ENCODE data around the gene ESD.

- TF ChIP-seq HNRNPH1 (optimal IDR thresholded peaks at IDR 0.05; ENCODE audit: low read depth, low read length) (no peak), SMAD1 (CRISPR knock-in tag; IDR thresholded peaks at IDR 0.05; ENCODE audit: borderline replicate concordance, low read depth) (no peak), ZNF18 (CRISPR knock-in tag; IDR thresholded peaks at IDR 0.05; ENCODE audit: insufficient replicate concordance) (no peak), ZNF256 (CRISPR knock-in tag; conservative IDR thresholded peaks at IDR 0.05) (no peak), KDM2A (CRISPR knock-in tag; IDR thresholded peaks at IDR 0.05; ENCODE audit: borderline replicate concordance, low read depth) (no peak), XBP1 (CRISPR knock-in tag; IDR thresholded peaks at IDR 0.05) (no peak), ZFX (CRISPR knock-in tag; IDR thresholded peaks at IDR 0.05; ENCODE audit: low read depth) (no peak), JUNB (CRISPR knock-in tag; IDR thresholded peaks at IDR 0.05; ENCODE audit: borderline replicate concordance) (no peak), ZSCAN30 (CRISPR knock-in tag; IDR thresholded peaks at IDR 0.05) (no peak)
- TF ChIP-seq, protein P1, sequence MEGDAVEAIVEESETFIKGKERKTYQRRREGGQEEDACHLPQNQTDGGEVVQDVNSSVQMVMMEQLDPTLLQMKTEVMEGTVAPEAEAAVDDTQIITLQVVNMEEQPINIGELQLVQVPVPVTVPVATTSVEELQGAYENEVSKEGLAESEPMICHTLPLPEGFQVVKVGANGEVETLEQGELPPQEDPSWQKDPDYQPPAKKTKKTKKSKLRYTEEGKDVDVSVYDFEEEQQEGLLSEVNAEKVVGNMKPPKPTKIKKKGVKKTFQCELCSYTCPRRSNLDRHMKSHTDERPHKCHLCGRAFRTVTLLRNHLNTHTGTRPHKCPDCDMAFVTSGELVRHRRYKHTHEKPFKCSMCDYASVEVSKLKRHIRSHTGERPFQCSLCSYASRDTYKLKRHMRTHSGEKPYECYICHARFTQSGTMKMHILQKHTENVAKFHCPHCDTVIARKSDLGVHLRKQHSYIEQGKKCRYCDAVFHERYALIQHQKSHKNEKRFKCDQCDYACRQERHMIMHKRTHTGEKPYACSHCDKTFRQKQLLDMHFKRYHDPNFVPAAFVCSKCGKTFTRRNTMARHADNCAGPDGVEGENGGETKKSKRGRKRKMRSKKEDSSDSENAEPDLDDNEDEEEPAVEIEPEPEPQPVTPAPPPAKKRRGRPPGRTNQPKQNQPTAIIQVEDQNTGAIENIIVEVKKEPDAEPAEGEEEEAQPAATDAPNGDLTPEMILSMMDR (CRISPR knock-in tag; IDR thresholded peaks at IDR 0.05): no peak
- TF ChIP-seq, protein P2, sequence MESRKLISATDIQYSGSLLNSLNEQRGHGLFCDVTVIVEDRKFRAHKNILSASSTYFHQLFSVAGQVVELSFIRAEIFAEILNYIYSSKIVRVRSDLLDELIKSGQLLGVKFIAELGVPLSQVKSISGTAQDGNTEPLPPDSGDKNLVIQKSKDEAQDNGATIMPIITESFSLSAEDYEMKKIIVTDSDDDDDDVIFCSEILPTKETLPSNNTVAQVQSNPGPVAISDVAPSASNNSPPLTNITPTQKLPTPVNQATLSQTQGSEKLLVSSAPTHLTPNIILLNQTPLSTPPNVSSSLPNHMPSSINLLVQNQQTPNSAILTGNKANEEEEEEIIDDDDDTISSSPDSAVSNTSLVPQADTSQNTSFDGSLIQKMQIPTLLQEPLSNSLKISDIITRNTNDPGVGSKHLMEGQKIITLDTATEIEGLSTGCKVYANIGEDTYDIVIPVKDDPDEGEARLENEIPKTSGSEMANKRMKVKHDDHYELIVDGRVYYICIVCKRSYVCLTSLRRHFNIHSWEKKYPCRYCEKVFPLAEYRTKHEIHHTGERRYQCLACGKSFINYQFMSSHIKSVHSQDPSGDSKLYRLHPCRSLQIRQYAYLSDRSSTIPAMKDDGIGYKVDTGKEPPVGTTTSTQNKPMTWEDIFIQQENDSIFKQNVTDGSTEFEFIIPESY (CRISPR knock-in tag; IDR thresholded peaks at IDR 0.05): no peak
- TF ChIP-seq, protein P3, sequence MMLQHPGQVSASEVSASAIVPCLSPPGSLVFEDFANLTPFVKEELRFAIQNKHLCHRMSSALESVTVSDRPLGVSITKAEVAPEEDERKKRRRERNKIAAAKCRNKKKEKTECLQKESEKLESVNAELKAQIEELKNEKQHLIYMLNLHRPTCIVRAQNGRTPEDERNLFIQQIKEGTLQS (CRISPR knock-in tag; IDR thresholded peaks at IDR 0.05): no peak
These were observed 1.6 kb downstream of the ESD start for GRCh38 chr13:46795321-46795720.
